H1 (cell line): Measurements from ENCODE around the gene GMIP. TPM values are rescaled to one million over a fixed set of nuclear protein-coding genes. Genes with fewer than 3 reads are reported as not detected.

ENCODE experiments used
- CTCF ChIA-PET: fragments of 300-600 bp; sonication (Branson Sonifier 250); formaldehyde crosslinking; loops from one replicate; lab custom pipeline; 2021; ENCODE audit not compliant: partially characterized antibody; lab: Charles Lee
- POLR2A ChIA-PET: fragments of 300-600 bp; sonication (Branson Sonifier 250); formaldehyde crosslinking; loops from one replicate; lab custom pipeline; 2021; ENCODE audit warnings: inconsistent platforms; ENCODE audit not compliant: partially characterized antibody; lab: Charles Lee
- DNase-seq, 2 experiments: peaks; one replicate each; pipeline versions ENCODE4 v3.0.0 to v3.0.0-alpha.2; 2010 to 2022; ENCODE audit warnings: low spot score in 2 of 2, low read depth in 1 of 2, mixed read lengths in 1 of 2
- FAIRE-seq: peaks from 2 replicates; lab custom pipeline; 2011; peaks lifted over from hg19 to GRCh38; lab: Jason Lieb, UNC
- H2AFZ ChIP-seq: 2 replicates; pipeline ENCODE4 v1.8.1; 2012; ENCODE audit warnings: low read length, inconsistent platforms
- H2AK5ac ChIP-seq: 2 replicates; pipeline ENCODE4 v1.6.1; 2013; ENCODE audit warnings: low read depth, low read length
- H2BK120ac ChIP-seq: replicated peaks from 2 replicates; pipeline ENCODE3; 2013; ENCODE audit warnings: low read depth, low read length, inconsistent platforms
- H2BK12ac ChIP-seq: 2 replicates; pipeline ENCODE4 v1.6.1; 2013; ENCODE audit warnings: low read depth, low read length
- H2BK15ac ChIP-seq: 2 replicates; pipeline ENCODE4 v1.6.1; 2013; ENCODE audit warnings: low read length
- H2BK20ac ChIP-seq: 2 replicates; pipeline ENCODE4 v1.6.1; 2013; ENCODE audit warnings: low read length
- H2BK5ac ChIP-seq: 2 replicates; pipeline ENCODE4 v1.6.1; 2013; ENCODE audit warnings: low read depth, low read length
- H3K14ac ChIP-seq: 2 replicates; pipeline ENCODE4 v1.6.1; 2013; ENCODE audit warnings: inconsistent platforms; ENCODE audit not compliant: insufficient read length
- H3K18ac ChIP-seq: 2 replicates; pipeline ENCODE4 v1.6.1; 2013; ENCODE audit warnings: low read length; ENCODE audit errors: extremely low read depth
- H3K23ac ChIP-seq: 2 replicates; pipeline ENCODE4 v1.6.1; 2013; ENCODE audit warnings: inconsistent platforms; ENCODE audit not compliant: insufficient read length
- H3K23me2 ChIP-seq: 2 replicates; pipeline ENCODE4 v1.6.1; 2013; ENCODE audit warnings: low read depth, low read length
- H3K27ac ChIP-seq: 2 replicates; pipeline ENCODE4 v1.6.1; 2011; ENCODE audit warnings: low read depth, low read length, inconsistent platforms
- H3K27me3 ChIP-seq, 4 experiments: replicated peaks in 1 of 4; 1 replicate in 1 of 4; 2 replicates in 3 of 4; pipeline versions ENCODE4 v1.6.1 to v1.8.1; 2011 to 2013; ENCODE audit warnings: low read length in 3 of 4, mild to moderate bottlenecking in 3 of 4, inconsistent platforms in 2 of 4, mixed read lengths in 2 of 4, moderate library complexity in 1 of 4; ENCODE audit not compliant: control insufficient read depth in 3 of 4, insufficient read depth in 3 of 4; ENCODE audit errors: extremely low read depth in 1 of 4
- H3K36me3 ChIP-seq, 4 experiments: 2 replicates each; pipeline versions ENCODE4 v1.6.1 to v1.8.1; 2011 to 2013; ENCODE audit warnings: mild to moderate bottlenecking in 4 of 4, low read length in 3 of 4, moderate library complexity in 2 of 4, control low read depth in 1 of 4, inconsistent platforms in 1 of 4; ENCODE audit not compliant: insufficient read depth in 4 of 4, control insufficient read depth in 2 of 4
- H3K4ac ChIP-seq: replicated peaks from 2 replicates; pipeline ENCODE3; 2013; ENCODE audit warnings: low read length, low read depth, mixed read lengths, inconsistent platforms; ENCODE audit not compliant: insufficient read length
- H3K4me1 ChIP-seq, 4 experiments: replicated peaks in 1 of 4; 1 replicate in 1 of 4; 2 replicates in 3 of 4; pipeline versions ENCODE4 v1.6.1 to v1.8.1; 2011 to 2013; ENCODE audit warnings: low read length in 3 of 4, inconsistent platforms in 2 of 4, mixed read lengths in 1 of 4; ENCODE audit not compliant: insufficient read depth in 4 of 4, control insufficient read depth in 3 of 4
- H3K4me2 ChIP-seq, 2 experiments: 2 replicates each; pipeline versions ENCODE4 v1.6.1 to v1.8.1; 2011 to 2013; ENCODE audit warnings: low read depth in 2 of 2, low read length in 2 of 2, control low read depth in 1 of 2, inconsistent platforms in 1 of 2, mild to moderate bottlenecking in 1 of 2; ENCODE audit not compliant: insufficient read depth in 1 of 2
- H3K4me3 ChIP-seq, 4 experiments: fragments of 200-600, 300-600 bp in 1 of 4; sonication (generic), shearing (Covaris generic), sonication (Bioruptor Twin) in 1 of 4; 2 replicates each; pipeline versions ENCODE4 v1.5.1 to v1.8.1; 2011 to 2016; ENCODE audit warnings: low read length in 4 of 4, low read depth in 3 of 4, control low read depth in 2 of 4, inconsistent platforms in 2 of 4, mild to moderate bottlenecking in 2 of 4, mixed read lengths in 1 of 4, moderate library complexity in 1 of 4; ENCODE audit not compliant: insufficient read depth in 2 of 4; ENCODE audit errors: extremely low read depth in 1 of 4
- H3K56ac ChIP-seq: replicated peaks from 2 replicates; pipeline ENCODE3; 2013; ENCODE audit warnings: low read depth, mild to moderate bottlenecking, mixed read lengths, low read length, inconsistent platforms; ENCODE audit not compliant: insufficient read length
- H3K79me1 ChIP-seq: 2 replicates; pipeline ENCODE4 v1.6.1; 2013; ENCODE audit warnings: low read depth, low read length, control low read depth
- H3K79me2 ChIP-seq, 2 experiments: 2 replicates each; pipeline versions ENCODE4 v1.6.1 to v1.8.1; 2012 to 2013; ENCODE audit warnings: low read length in 2 of 2, mild to moderate bottlenecking in 2 of 2, inconsistent platforms in 1 of 2; ENCODE audit not compliant: insufficient read depth in 2 of 2, control insufficient read depth in 1 of 2
- H3K9ac ChIP-seq, 4 experiments: replicated peaks in 1 of 4; 1 replicate in 1 of 4; 2 replicates in 3 of 4; pipeline versions ENCODE4 v1.6.1 to v1.8.1; 2011 to 2013; ENCODE audit warnings: low read depth in 3 of 4, low read length in 3 of 4, control low read depth in 2 of 4, mild to moderate bottlenecking in 2 of 4, moderate library complexity in 2 of 4, inconsistent platforms in 1 of 4; ENCODE audit errors: extremely low read depth in 1 of 4
- H3K9me3 ChIP-seq, 2 experiments: 2 replicates each; pipeline versions ENCODE4 v1.6.1 to v1.8.1; 2012 to 2013; ENCODE audit warnings: mild to moderate bottlenecking in 2 of 2, moderate library complexity in 2 of 2, control low read depth in 1 of 2, inconsistent platforms in 1 of 2, low read depth in 1 of 2, low read length in 1 of 2, mixed read lengths in 1 of 2; ENCODE audit not compliant: insufficient read depth in 2 of 2
- H4K20me1 ChIP-seq, 2 experiments: replicated peaks in 1 of 2; 2 replicates each; pipeline versions ENCODE3 to v1.8.1; 2011 to 2013; ENCODE audit warnings: inconsistent platforms in 2 of 2, low read length in 2 of 2, mild to moderate bottlenecking in 1 of 2; ENCODE audit not compliant: insufficient read depth in 2 of 2, control insufficient read depth in 1 of 2
- H4K5ac ChIP-seq: 2 replicates; pipeline ENCODE4 v1.6.1; 2013; ENCODE audit warnings: low read length, low read depth, mixed read lengths, inconsistent platforms; ENCODE audit not compliant: insufficient read length
- H4K8ac ChIP-seq: 2 replicates; pipeline ENCODE4 v1.8.0; 2013; ENCODE audit warnings: mild to moderate bottlenecking, moderate library complexity, low read length, inconsistent platforms; ENCODE audit not compliant: insufficient read depth; ENCODE audit errors: extremely low read depth
- H4K91ac ChIP-seq: replicated peaks from 2 replicates; pipeline ENCODE3; 2013; ENCODE audit warnings: low read length, mixed read lengths, inconsistent platforms; ENCODE audit not compliant: insufficient read length
- ASH2L ChIP-seq: fragments of 200-600, 300-600 bp; sonication (generic); IDR thresholded peaks from one replicate; pipeline ENCODE4 v1.7.1; 2017; ENCODE audit warnings: low read length
- CHD2 ChIP-seq: IDR thresholded peaks from 2 replicates; pipeline ENCODE4 v1.6.1; 2012; ENCODE audit warnings: low read length, improper control_type of control experiment
- SAP30 ChIP-seq: fragments of 300-600 bp; sonication (generic); IDR thresholded peaks from 2 replicates; pipeline ENCODE4 v1.7.1; 2012; ENCODE audit warnings: low read length, moderate library complexity, mild to moderate bottlenecking, inconsistent platforms; ENCODE audit not compliant: insufficient read depth, insufficient replicate concordance
- SIX5 ChIP-seq: IDR thresholded peaks from 2 replicates; pipeline ENCODE4 v1.6.1; 2011; ENCODE audit warnings: mild to moderate bottlenecking, low read depth, low read length
- SP1 ChIP-seq: IDR thresholded peaks from 2 replicates; pipeline ENCODE4 v1.6.1; 2011; ENCODE audit warnings: low read depth, low read length
- TEAD4 ChIP-seq: IDR thresholded peaks from 2 replicates; pipeline ENCODE4 v1.6.1; 2012; ENCODE audit warnings: low read depth, low read length, inconsistent platforms, mixed read lengths
- WGBS, 2 experiments: shearing (Covaris generic) in 1 of 2; methylation state at CpG; one replicate each; pipeline versions ENCODE4 v1.1.6 to v1.1.7; 2013 to 2015; ENCODE audit warnings: low lambda C conversion rate in 2 of 2, mixed read lengths in 2 of 2, inconsistent platforms in 1 of 2, low coverage in 1 of 2, missing lambda C conversion rate in 1 of 2; ENCODE audit not compliant: insufficient replicate concordance in 2 of 2, insufficient coverage in 1 of 2, insufficient read length in 1 of 2; ENCODE audit errors: extremely low coverage in 1 of 2, missing lambda C conversion rate in 1 of 2; 5-methylcytosine and 5-hydroxymethylcytosine counted together
- polyA plus RNA-seq, 7 experiments: library from polyadenylated mRNA; depleted of rRNA in 3 of 7; stranded (reverse) in 5 of 7; unstranded in 2 of 7; fragments of >200 nt in 5 of 7; fragments of 200-250 nt in 2 of 7; gene quantifications; 1 replicate in 5 of 7; 2 replicates in 1 of 7; 4 replicates in 1 of 7; pipeline versions ENCODE4 v1.2.1 to v1.2.3, GENCODE V29; 2011 to 2013; ENCODE audit warnings: missing spikeins in 2 of 7, mixed read lengths in 2 of 7
- total RNA-seq: library from RNA; stranded (reverse); fragmentation: NEBNext Ultra II Directional; extraction: Animal tissue kit (Norgen Biotek cat#: 25700); gene quantifications from 2 replicates; pipeline ENCODE4 v1.2.1, GENCODE V29; 2021

GMIP gene
- total and polyA plus RNA-seq, 2 of the 8 experiments (the other 6 are each of a cell fraction or from before 2014, with no cell fraction given), result 5.7 to 18.1 TPM

GRCh38 chr19:19653597-19654147 lies 10.2 kb upstream of the GMIP start:
- CTCF ChIA-PET, result interaction anchor here (1.0 to 5.7 kb wide), 4 partner anchors 10 to 164 kb away, joined by 3 to 38 read pairs (median 12); partner anchors contain the start of gene GMIP
- no peak overlapping the region for H2AK5ac ChIP-seq
- peaks cover 4 to 26% of the 10 kb centered on the region in 2 experiments for H4K20me1 ChIP-seq
- H3K23me2 ChIP-seq, result no peaks in the 10 kb centered on the region
- H3K4me2 ChIP-seq, result no peak overlapping the region
- H3K4ac ChIP-seq, result no peak overlapping the region
- no peak overlapping the region for H2AFZ ChIP-seq
- H3K79me1 ChIP-seq, result peaks cover 2% of the 10 kb centered on the region; the same call in 1 of the 2 replicates
- no peak for DNase-seq
- H4K91ac ChIP-seq, result no peak overlapping the region
- H4K5ac ChIP-seq, result no peak overlapping the region
- no peak overlapping the region for H3K27ac ChIP-seq
- H3K23ac ChIP-seq, result no peak overlapping the region
- no peaks in the 10 kb centered on the region for H3K27me3 ChIP-seq
- TF ChIP-seq ASH2L, result no peak
- no peak for TF ChIP-seq TEAD4
- TF ChIP-seq SIX5, result no peak
- TF ChIP-seq CHD2, result no peak
- no peak for TF ChIP-seq SP1
- no peak for TF ChIP-seq SAP30
- POLR2A ChIA-PET, result interaction anchor here (1.4 to 3.8 kb wide), 5 partner anchors 8 to 20 kb away, joined by 5 to 20 read pairs (median 6); partner anchors contain the start of genes GMIP and ZNF101
- no peaks in the 10 kb centered on the region for H3K4me1 ChIP-seq
- H3K9me3 ChIP-seq, result no peaks in the 10 kb centered on the region
- no peak overlapping the region; the same call in 1 of the 2 replicates for H4K8ac ChIP-seq
- H2BK20ac ChIP-seq, result no peak overlapping the region
- H2BK12ac ChIP-seq, result no peak overlapping the region
- no peak overlapping the region for H2BK15ac ChIP-seq
- no peak overlapping the region for H3K9ac ChIP-seq
- FAIRE-seq, result no peak
- WGBS, 2 experiments, result 95% methylated on average over 20 of the region's 23 CpGs; no CpG with 5 or more reads in 1 of the 2 experiments
- no peak overlapping the region for H3K14ac ChIP-seq
- no peak overlapping the region for H2BK120ac ChIP-seq
- no peak overlapping the region for H3K56ac ChIP-seq
- no peaks in the 10 kb centered on the region for H3K79me2 ChIP-seq
- H3K18ac ChIP-seq, result no peak overlapping the region
- H3K36me3 ChIP-seq, result peaks cover 47 to 93% (median 80%) of the 10 kb centered on the region in 4 experiments
- H2BK5ac ChIP-seq, result no peak overlapping the region
- H3K4me3 ChIP-seq, result no peak overlapping the region
